CD4-positive, alpha-beta T cell treated with Interleukin-15 for 1 hour (primary cell): Measurements from ENCODE around the gene ACOT2.
A peak's percentile ranks its signal among the peaks of the same experiment; 100 is the strongest.
"Not testable (repeated sequence)": the region's sequence is repeated elsewhere in the genome, so short reads cannot be mapped to it uniquely, and the experiment has no call there.

Experiments
- DNase-seq: peaks from one replicate; pipeline ENCODE4 v3.0.0-alpha.2; 2020

The ACOT2 gene, protein sequence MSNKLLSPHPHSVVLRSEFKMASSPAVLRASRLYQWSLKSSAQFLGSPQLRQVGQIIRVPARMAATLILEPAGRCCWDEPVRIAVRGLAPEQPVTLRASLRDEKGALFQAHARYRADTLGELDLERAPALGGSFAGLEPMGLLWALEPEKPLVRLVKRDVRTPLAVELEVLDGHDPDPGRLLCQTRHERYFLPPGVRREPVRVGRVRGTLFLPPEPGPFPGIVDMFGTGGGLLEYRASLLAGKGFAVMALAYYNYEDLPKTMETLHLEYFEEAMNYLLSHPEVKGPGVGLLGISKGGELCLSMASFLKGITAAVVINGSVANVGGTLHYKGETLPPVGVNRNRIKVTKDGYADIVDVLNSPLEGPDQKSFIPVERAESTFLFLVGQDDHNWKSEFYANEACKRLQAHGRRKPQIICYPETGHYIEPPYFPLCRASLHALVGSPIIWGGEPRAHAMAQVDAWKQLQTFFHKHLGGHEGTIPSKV

DNA sequence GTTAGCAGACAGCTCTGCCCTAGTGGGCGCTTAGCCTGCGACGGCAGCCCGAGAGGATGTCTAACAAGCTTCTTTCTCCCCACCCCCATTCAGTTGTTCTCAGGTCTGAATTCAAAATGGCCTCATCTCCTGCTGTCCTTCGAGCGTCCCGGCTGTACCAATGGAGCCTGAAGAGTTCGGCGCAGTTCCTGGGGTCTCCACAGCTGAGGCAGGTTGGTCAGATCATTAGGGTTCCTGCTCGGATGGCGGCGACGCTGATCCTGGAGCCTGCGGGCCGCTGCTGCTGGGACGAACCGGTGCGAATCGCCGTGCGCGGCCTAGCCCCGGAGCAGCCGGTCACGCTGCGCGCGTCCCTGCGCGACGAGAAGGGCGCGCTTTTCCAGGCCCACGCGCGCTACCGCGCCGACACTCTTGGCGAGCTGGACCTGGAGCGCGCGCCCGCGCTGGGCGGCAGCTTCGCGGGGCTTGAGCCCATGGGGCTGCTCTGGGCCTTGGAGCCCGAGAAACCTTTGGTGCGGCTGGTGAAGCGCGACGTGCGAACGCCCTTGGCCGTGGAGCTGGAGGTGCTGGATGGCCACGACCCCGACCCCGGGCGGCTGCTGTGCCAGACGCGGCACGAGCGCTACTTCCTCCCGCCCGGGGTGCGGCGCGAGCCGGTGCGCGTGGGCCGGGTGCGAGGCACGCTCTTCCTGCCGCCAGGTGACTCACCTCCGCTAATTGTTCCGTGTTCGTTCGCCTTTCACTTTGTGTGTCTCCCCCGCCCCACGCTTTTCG lies at the start of gene ACOT2:
TSS of gene ACOT2 (plus strand) at position 29 of the 774 bp plus-strand sequence. CDS start at position 57, 28 bp downstream.
- peak; percentile 78 for DNase-seq

DNA sequence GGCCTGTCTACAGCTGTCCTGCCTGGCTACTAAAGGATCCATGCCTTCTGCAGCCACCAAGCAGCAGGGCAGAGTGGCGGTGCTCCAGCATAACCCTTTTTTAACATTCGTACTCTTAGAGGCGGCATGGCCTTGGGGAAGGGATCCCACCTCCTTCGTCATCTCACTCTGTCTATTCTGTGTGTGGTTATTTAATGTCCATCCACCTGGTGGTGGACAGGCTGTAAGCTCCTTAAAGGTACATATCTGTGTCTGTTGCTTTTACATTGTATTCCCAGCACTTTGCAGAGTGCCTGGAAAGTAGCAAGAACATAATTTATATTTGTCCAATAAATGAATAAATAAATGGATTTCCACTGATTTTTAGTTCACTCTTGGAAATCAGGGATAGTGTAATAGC lies 47.8 kb upstream of the ACOT2 start:
- no peak for DNase-seq

DNA sequence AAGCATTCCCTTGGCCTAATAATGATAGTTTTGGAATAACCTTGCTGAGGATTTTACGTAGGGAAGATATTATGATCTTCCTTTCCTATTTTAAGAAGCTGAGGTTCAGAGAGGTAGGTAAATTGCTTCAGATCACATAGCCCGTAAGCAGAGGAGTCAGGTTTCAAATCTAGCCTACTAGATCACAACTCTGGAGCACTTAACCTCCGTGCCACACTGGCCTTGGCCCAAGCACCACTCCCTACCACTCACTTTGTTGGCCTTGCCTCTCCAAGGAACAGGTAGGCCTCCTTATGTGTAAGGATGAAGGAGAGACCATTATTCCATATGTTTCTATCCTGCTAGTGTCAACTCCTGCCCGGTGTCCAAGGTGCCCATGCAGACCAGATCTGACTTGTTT lies 44.5 kb upstream of the ACOT2 start:
- no peak for DNase-seq

DNA sequence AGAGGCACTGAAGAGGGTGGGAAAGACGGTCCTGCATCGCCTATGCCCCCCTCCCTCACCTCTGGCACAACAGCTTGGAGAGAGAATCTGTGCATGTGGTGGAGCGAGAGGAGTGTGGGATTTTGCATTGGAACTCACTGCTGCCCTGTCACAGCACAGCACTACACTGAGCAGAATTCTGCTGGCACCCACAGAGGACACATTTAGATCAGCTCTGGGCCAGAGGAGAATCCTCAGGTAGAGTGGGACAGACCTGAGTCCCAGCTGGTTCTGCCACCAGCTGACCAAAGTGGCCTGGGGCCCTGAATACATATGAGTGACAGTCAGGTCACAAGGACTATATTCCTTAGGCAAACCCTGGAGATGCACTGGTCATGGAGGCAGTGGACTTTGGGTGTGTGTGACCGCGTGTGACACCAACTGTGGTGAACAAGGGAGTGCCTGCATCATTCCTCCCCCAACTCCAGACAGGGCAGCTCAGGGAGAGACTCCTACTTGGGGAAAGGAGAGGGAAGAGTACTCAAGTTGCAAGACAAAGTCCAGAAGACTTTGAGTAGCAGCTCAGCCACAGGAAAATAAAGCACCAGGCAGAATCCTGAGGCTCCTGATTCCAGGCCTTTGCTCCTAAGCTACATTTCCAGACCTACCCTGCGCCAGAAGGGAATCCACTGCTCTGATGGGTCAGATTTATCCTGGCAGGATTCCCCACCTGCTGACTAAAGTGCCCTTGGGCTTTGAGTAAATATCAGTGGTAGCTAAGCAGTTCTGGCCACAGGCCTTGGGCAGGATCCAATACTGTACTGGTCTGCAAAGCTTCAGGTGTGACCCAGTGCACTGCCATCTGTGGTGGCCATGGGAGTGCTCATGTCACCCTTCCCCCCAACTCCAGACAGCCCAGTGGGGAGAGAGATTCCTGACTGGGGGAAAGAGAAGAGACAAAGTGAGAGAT lies 42.7 kb upstream of the ACOT2 start:
- no peak for DNase-seq

DNA sequence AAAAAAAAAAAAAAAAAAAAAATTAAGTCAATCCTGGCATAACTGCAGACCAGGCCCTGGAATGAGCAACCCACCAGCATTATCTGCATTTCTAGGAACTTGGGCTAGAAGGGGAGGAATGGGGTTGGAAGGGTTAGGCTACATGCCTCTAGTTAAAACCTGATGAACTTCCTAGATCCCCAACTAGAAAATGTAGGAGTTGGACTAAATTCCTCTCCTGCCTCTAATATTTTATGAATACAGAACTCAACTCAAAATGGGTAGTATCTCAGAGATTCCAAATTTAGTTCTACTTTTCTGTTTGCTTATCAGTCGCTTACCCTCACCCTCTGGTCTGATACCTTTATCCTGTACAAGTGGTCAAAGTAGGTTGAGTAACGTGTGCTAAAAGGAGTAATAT lies 39.7 kb upstream of the ACOT2 start:
- not testable (repeated sequence) for DNase-seq

DNA sequence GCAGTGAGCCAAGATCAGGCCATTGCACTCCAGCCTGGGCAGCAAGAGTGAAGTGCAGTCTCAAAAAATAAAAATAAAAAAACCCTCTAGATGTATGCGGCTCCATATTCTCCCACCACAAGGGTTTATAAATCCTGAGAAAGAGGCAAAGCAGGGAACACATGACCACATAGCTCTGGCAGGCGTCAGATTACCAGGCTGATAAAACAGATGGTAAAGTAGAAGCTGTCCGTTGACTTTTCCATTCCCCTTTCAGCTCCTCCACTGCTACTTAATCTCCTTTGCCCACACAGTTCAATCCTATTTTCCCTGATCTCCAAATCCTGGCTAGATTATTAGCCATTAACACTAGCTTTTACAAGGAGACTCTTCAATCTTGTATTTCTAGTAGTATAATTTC lies 37.0 kb upstream of the ACOT2 start:
- DNase-seq, result not testable (repeated sequence)

DNA sequence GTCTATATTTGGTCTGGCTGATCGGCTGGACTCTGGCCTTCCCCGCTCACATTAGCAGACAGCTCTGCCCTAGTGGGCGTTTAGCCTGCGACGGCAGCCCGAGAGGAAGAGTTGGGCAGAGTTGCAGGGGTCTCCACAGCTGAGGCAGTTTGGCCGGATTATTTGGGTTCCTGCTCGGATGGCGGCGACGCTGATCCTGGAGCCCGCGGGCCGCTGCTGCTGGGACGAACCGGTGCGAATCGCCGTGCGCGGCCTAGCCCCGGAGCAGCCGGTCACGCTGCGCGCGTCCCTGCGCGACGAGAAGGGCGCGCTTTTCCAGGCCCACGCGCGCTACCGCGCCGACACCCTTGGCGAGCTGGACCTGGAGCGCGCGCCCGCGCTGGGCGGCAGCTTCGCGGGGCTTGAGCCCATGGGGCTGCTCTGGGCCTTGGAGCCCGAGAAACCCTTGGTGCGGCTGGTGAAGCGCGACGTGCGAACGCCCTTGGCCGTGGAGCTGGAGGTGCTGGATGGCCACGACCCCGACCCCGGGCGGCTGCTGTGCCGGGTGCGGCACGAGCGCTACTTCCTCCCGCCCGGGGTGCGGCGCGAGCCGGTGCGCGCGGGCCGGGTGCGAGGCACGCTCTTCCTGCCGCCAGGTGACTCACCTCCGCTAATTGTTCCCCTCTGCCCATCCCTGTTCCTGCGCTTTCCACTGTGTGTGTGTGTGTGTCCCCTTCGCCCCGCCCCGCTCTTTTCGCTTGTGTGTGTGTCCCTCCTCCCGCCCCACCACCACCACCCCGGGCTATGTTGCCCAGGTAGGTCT lies 31.6 kb upstream of the ACOT2 start:
- not testable (repeated sequence) for DNase-seq

DNA sequence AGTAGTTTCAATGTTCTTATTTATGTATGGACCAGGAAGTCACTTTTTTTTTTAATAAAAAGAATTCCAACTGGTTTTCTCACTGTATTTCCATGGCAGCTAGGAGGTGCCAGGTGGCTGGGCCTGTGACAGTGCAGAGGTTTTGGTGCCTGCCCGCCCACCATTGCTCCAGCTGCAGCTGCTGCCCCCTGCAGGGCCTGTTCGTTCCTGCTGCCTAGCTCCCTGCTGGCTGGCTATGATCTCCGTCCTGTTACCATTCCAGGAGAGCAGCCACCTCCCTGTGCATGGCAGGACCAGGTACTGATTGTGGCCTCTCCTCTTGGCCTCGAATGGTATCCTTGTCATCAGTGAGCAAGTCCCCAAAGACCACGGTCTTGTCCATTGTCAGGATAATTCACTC lies 30.0 kb upstream of the ACOT2 start:
- DNase-seq, result not testable (repeated sequence)

DNA sequence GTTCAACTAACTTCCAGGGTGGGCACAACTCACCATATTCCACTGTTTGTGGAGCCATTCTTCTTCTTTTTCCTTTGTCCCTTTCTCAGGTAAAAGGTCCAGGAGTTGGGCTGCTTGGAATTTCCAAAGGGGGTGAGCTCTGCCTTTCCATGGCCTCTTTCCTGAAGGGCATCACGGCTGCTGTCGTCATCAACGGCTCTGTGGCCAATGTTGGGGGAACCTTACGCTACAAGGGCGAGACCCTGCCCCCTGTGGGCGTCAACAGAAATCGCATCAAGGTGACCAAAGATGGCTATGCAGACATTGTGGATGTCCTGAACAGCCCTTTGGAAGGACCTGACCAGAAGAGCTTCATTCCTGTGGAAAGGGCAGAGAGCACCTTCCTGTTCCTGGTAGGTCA lies 26.1 kb upstream of the ACOT2 start:
- DNase-seq, result not testable (repeated sequence)

DNA sequence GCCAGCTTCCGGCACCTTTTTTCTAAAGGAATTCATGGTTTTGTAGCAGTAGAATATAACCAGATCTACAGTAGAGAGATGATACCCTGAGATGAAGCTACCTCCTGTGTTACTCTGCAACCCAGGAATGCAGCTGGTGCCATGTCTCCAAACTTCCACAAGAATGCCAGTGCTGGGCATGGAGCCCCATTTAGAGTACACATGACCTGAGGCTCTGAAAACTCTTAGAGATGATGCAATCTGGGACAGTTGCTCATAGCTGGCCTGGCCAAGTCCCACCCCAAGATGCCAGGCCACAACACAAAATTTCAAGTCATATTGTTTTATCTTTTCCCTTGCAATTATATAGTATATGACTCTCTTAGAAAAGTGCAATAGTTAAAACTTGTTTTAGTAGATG lies 23.7 kb upstream of the ACOT2 start:
- not testable (repeated sequence) for DNase-seq

DNA sequence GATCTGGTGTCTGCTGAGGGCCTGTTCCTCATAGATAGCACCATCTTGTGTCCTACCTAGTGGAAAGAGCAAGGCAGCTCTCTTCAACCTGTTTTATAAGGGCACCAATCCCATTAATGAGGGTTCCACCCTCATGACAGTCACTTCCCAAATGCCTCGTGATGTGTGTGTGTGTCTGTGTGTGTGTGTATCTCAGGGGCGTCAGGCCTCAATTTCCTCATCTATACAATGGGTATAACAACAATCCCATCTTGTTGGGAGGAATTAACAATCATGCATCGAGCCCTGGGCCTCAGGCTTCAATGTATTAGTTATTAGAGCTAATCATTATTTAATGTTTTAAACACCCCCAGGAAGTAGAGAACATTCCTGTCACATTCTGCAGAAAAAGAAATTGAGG lies 19.9 kb upstream of the ACOT2 start:
- not testable (repeated sequence) for DNase-seq

DNA sequence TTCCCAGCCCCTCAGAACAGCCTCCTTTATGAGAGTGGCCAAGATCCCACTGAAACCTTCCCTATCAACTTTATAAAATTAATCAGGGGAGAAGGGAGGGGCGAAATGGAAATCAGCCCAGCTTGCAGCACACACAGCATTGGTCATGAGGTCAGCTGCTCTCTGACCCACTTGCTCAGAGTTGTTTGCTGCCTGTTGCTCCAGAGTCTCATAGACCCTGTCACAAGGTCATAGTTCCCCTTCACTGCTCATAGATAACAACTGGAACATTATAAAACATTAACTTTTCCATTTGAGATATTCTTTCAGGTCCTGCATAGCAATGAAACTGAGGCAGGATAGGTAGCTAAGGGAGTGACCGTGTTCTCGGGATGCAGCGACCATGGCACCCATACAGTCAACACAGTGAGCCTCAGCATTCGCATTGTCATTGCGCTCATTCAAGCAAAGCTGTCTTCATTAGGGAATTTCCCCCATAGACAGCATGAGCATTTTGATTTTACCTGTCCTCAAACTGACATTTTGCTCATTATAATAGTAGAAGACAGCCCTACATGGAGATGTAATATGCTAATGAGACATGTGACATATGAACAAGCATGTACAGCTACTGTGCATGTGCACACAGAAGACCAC lies 19.0 kb upstream of the ACOT2 start:
- not testable (repeated sequence) for DNase-seq

DNA sequence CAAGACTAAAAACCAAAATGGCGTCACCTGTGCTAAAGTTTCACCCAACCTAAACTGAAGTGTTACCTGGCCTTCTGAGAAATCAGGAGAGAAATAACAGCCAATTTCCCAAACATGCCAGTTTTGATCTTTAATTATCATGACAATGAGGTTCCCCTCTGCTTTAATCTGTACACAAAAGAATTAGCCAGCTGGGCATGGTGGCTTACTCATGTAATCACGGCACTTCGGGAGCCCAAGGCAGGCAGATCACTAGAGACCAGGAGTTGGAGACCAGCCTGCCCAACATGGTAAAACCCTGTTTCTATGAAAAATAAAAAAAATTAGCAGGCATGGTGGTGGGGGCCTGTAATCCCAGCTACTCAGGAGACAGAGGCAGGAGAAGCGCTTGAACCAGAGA lies 15.2 kb upstream of the ACOT2 start:
- DNase-seq, result no peak

DNA sequence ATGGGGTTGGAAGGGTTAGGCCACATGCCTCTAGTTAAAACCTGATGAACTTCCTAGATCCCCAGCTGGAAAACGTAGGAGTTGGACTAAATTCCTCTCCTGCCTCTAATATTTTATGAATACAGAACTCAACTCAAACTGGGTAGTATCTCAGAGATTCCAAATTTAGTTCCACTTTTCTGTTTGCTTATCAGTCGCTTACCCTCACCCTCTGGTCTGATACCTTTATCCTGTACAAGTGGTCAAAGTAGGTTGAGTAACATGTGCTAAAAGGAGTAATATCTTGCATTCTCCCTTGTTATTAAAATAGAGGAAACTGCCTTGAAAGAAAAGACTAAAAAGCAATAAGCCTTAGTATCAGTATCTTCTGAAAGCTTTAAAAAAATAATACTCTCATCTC lies 11.8 kb upstream of the ACOT2 start:
- DNase-seq, result not testable (repeated sequence)

DNA sequence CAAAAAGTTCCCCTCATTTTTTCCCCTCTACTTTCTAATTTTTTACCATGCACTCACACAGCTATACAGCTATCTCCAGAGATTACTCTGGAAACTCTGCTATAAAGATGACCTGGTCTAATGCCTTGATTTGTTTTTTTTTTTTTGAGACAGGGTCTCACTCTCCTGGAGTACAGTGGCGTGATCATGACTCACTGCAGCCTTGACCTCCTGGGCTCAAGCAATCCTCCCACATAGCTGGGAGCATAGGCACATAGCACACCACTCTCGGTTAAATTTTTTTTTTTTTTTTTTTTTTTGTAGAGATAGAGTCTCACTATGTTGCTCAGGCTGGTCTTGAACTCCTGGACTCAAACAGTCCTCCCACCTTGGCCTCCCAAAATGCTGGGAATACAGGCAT lies 10.8 kb upstream of the ACOT2 start:
- not testable (repeated sequence) for DNase-seq

DNA sequence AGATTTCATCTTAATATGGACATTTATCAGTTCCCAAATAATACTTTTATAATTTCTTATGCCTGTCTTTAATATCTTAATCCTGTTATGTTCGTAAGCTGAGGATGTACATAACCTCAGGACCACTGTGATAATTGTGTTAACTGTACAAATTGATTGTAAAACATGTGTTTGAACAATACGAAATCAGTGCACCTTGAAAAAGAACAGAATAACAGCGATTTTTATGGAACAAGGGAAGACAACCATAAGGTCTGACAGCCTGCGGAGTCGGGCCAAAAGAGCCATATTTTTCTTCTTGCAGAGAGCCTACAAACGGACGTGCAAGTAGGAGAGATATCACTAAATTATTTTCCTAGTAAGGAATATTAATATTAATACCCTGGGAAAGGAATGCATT lies 6.8 kb upstream of the ACOT2 start:
- DNase-seq, result not testable (repeated sequence)

DNA sequence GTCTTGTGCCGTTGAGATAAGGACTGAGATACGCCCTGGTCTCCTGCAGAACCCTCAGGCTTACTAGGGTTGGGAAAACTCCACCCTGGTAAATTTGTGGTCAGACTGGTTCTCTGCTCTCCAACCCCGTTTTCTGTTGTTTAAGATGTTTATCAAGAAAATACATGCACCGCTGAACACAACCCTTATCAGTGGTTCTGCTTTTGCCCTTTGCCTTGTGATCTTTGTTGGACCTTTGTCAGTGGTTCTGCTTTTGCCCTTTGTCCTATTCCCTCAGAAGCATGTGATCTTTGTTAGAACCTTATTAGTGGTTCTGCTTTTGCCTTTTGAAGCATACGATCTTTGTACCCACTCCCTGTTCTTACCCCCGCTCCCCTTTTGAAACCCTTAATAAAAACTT lies 6.3 kb upstream of the ACOT2 start:
- DNase-seq, result not testable (repeated sequence)

DNA sequence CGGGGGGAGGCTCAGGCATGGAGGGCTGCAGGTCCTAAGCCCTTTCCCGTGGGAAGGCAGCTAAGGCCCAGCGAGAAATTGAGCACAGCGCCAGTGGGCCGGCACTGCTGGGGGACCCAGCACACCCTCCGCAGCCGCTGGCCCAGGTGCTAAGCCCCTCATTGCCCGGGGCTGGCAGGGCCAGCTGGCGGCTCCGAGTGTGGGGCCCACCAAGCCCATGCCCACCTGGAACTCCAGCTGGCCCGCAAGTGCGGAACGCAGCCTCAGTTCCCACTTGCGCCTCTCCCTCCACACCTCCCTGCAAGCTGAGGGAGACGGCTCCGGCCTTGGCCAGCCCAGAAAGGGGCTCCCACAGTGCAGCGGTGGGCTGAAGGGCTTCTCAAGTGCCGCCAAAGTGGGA lies 2.6 kb upstream of the ACOT2 start:
- DNase-seq, result not testable (repeated sequence)

DNA sequence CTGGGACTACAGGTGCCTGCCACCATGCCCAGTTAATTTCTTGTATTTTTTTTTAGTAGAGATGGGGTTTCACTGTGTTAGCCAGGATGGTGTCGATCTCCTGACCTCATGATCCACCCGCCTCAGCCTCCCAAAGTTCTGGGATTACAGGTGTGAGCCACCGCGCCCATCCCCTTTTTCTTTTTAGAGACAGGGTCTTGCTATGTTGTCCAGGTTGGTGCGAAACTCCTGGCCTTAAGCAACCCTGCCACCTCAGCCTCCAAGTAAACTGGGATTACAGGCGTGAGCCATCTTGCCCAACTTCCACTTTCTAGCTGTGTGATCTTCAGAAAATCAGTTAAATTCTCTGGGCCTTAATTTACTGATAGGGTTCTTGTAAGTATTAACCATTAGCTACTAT lies 2.1 kb upstream of the ACOT2 start:
- not testable (repeated sequence) for DNase-seq

DNA sequence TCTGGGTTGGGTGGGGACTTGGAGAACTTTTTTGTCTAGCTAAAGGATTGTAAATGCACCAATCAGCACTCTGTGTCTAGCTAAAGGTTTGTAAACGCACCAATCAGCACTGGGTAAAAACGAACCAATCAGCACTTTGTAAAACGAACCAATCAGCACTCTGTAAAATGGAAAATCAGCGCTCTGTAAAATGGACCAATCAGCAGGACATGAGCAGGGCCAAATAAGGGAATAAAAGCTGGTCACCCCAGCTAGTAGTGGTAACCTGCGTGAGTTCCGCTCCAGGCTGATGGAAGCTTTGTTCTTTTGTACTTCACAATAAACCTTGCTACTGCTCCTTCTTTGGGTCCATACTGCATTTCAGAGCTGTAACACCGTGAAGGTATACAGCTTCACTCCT lies 1.7 kb upstream of the ACOT2 start:
- no peak for DNase-seq
